ENCODE data around the gene ALOX15B. TPM values are rescaled to one million over a fixed set of nuclear protein-coding genes. Genes with fewer than 3 reads are reported as not detected.
"Not testable (repeated sequence)": the region's sequence is repeated elsewhere in the genome, so short reads cannot be mapped to it uniquely, and the experiment has no call there.

The ALOX15B gene
- total RNA-seq, 1 donor from 2014 or later, result not detected

DNA sequence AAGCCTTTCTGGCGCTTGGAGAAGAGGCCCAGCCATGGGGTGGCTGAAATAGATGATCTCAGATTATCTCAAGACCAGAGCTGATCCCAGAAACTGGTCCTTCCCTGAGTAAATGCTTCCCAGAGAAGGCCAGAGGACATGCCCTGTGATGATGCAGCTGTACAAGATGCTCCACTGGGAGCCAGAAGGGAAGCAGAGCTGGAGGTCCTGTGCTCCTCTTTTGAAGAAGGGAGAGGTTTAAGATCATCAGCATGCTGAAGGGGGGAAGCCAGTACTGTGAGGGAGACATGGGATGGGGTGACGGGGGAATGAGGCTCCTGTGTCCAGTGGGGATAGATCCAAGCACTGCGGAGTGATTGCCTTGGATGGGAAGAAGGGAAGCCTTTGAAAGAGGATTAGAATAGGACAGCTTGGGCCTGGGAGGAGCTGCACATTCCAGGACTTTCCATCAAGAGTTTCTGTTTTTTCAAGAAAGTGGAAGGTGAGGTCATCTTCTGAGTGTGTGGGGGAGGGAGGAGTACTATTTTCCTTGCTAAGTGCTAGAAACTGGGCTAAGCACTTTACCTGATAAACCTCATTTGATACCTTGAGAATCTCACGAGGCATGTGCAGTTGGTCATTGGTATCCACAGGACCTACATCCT, 16.4 kb upstream of the ALOX15B start:
- Histone ChIP-seq H3K4me3 (no peak overlapping the region), H3K4me1 (peaks cover 16% of the 10 kb centered on the region), H3K9ac (no peak overlapping the region), H3K27me3 (no peaks in the 10 kb centered on the region), H3K79me2 (ENCODE audit: low read depth) (no peaks in the 10 kb centered on the region), H3K27ac (no peak overlapping the region), H2AFZ (replicated peaks) (no peak overlapping the region), H4K20me1 (ENCODE audit: low read depth) (no peaks in the 10 kb centered on the region), H3K4me2 (no peak overlapping the region), H3K9me3 (ENCODE audit: low read depth) (no peaks in the 10 kb centered on the region), H3F3A (ENCODE audit: low read depth) (no peaks in the 10 kb centered on the region), H3K36me3 (no peaks in the 10 kb centered on the region)
- DNase-seq (ENCODE audit: low spot score), result no peak
- no peak for TF ChIP-seq EZH2phosphoT487 (IDR thresholded peaks at IDR 0.05)
- TF ChIP-seq, protein P1, sequence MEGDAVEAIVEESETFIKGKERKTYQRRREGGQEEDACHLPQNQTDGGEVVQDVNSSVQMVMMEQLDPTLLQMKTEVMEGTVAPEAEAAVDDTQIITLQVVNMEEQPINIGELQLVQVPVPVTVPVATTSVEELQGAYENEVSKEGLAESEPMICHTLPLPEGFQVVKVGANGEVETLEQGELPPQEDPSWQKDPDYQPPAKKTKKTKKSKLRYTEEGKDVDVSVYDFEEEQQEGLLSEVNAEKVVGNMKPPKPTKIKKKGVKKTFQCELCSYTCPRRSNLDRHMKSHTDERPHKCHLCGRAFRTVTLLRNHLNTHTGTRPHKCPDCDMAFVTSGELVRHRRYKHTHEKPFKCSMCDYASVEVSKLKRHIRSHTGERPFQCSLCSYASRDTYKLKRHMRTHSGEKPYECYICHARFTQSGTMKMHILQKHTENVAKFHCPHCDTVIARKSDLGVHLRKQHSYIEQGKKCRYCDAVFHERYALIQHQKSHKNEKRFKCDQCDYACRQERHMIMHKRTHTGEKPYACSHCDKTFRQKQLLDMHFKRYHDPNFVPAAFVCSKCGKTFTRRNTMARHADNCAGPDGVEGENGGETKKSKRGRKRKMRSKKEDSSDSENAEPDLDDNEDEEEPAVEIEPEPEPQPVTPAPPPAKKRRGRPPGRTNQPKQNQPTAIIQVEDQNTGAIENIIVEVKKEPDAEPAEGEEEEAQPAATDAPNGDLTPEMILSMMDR (IDR thresholded peaks at IDR 0.05), result no peak
- TF ChIP-seq EZH2 (IDR thresholded peaks at IDR 0.05), result no peak
- no peak overlapping the region for H3K27ac Mint-ChIP-seq
- H3K4me1 Mint-ChIP-seq, result peaks cover 6% of the 10 kb centered on the region
- H3K36me3 Mint-ChIP-seq, result no peaks in the 10 kb centered on the region
- no peak overlapping the region for H3K4me3 Mint-ChIP-seq
- no peaks in the 10 kb centered on the region for H3K9me3 Mint-ChIP-seq
- H3K27me3 Mint-ChIP-seq (ENCODE audit: insufficient read depth, low read depth), result peaks cover 11% of the 10 kb centered on the region

GRCh38 chr17:8024161-8024560, 14.7 kb upstream of the ALOX15B start:
- not testable (repeated sequence) for H3K4me1 Mint-ChIP-seq; H3K79me2 ChIP-seq (ENCODE audit: low read depth); H3K4me2 ChIP-seq; H3K4me3 ChIP-seq; DNase-seq (ENCODE audit: low spot score); H3K9me3 Mint-ChIP-seq; H3K36me3 ChIP-seq; H2AFZ ChIP-seq (replicated peaks); H3K27ac Mint-ChIP-seq; H3K9ac ChIP-seq; H3K36me3 Mint-ChIP-seq; H3K4me3 Mint-ChIP-seq; H3K27me3 ChIP-seq; H3F3A ChIP-seq (ENCODE audit: low read depth); H4K20me1 ChIP-seq (ENCODE audit: low read depth); H3K4me1 ChIP-seq; H3K27ac ChIP-seq; H3K9me3 ChIP-seq (ENCODE audit: low read depth)
- peaks cover 18% of the 10 kb centered on the region for H3K27me3 Mint-ChIP-seq (ENCODE audit: insufficient read depth, low read depth)

- Mint-ChIP-seq H3K27me3 (ENCODE audit: insufficient read depth, low read depth) (peaks cover 20% of the 10 kb centered on the region), H3K4me3 (no peak overlapping the region), H3K36me3 (no peaks in the 10 kb centered on the region), H3K9me3 (no peaks in the 10 kb centered on the region), H3K27ac (no peak overlapping the region), H3K4me1 (peaks cover 4% of the 10 kb centered on the region)
- no peaks in the 10 kb centered on the region for H3K9me3 ChIP-seq (ENCODE audit: low read depth)
- no peak overlapping the region for H2AFZ ChIP-seq (replicated peaks)
- no peaks in the 10 kb centered on the region for H3K27me3 ChIP-seq
- no peaks in the 10 kb centered on the region for H3K79me2 ChIP-seq (ENCODE audit: low read depth)
- H3K4me1 ChIP-seq, result peaks cover 6% of the 10 kb centered on the region
- no peak overlapping the region for H3K27ac ChIP-seq
- H3K4me2 ChIP-seq, result no peak overlapping the region
- no peaks in the 10 kb centered on the region for H3K36me3 ChIP-seq
- no peak overlapping the region for H3K4me3 ChIP-seq
- no peak for TF ChIP-seq EZH2 (IDR thresholded peaks at IDR 0.05)
- TF ChIP-seq, protein P1 (IDR thresholded peaks at IDR 0.05), result no peak
- TF ChIP-seq EZH2phosphoT487 (IDR thresholded peaks at IDR 0.05), result no peak
- H3F3A ChIP-seq (ENCODE audit: low read depth), result no peaks in the 10 kb centered on the region
- H4K20me1 ChIP-seq (ENCODE audit: low read depth), result no peaks in the 10 kb centered on the region
- DNase-seq (ENCODE audit: low spot score), result no peak
- H3K9ac ChIP-seq, result no peak overlapping the region
Observed at GRCh38 chr17:8025176-8025911, 13.5 kb upstream of the ALOX15B start.

- Histone ChIP-seq H3K4me2 (no peak overlapping the region), H4K20me1 (ENCODE audit: low read depth) (no peaks in the 10 kb centered on the region), H3K79me2 (ENCODE audit: low read depth) (no peaks in the 10 kb centered on the region), H3K27me3 (no peaks in the 10 kb centered on the region), H2AFZ (replicated peaks) (no peak overlapping the region), H3K27ac (no peak overlapping the region), H3F3A (ENCODE audit: low read depth) (no peaks in the 10 kb centered on the region), H3K4me3 (no peak overlapping the region), H3K9me3 (ENCODE audit: low read depth) (no peaks in the 10 kb centered on the region), H3K9ac (no peak overlapping the region), H3K4me1 (no peaks in the 10 kb centered on the region), H3K36me3 (no peaks in the 10 kb centered on the region)
- Mint-ChIP-seq H3K9me3 (no peaks in the 10 kb centered on the region), H3K4me1 (no peaks in the 10 kb centered on the region), H3K27ac (no peak overlapping the region), H3K4me3 (no peak overlapping the region), H3K27me3 (ENCODE audit: insufficient read depth, low read depth) (peaks cover 24% of the 10 kb centered on the region), H3K36me3 (no peaks in the 10 kb centered on the region)
- TF ChIP-seq EZH2 (IDR thresholded peaks at IDR 0.05), result no peak
- no peak for TF ChIP-seq EZH2phosphoT487 (IDR thresholded peaks at IDR 0.05)
- TF ChIP-seq, protein P1 (IDR thresholded peaks at IDR 0.05), result no peak
- DNase-seq (ENCODE audit: low spot score), result no peak
Observed at GRCh38 chr17:8029121-8029520, 9.7 kb upstream of the ALOX15B start.
